ENCODE data around the gene TMEM145.
A peak's percentile ranks its signal among the peaks of the same experiment; 100 is the strongest.

The TMEM145 gene

GRCh38 chr19:42281827-42282762 lies 31.0 kb upstream of the TMEM145 start:
- Histone ChIP-seq H3K27ac (ENCODE audit: low read depth, low read length, poor library complexity, severe bottlenecking) (peak overlapping the region; percentile 92), H3K4me2 (ENCODE audit: low read length) (peak overlapping the region; percentile 71), H3K4me3 (ENCODE audit: low read depth, low read length, poor library complexity, severe bottlenecking) (peak overlapping the region; percentile 73), H3K79me2 (ENCODE audit: insufficient read depth, low read length) (no peaks in the 10 kb centered on the region), H3K9ac (ENCODE audit: low read length) (peak overlapping the region; percentile 88), H3K27me3 (ENCODE audit: insufficient read depth, low read length) (no peaks in the 10 kb centered on the region), H3K9me3 (ENCODE audit: low read length) (no peaks in the 10 kb centered on the region), H3K4me1 (ENCODE audit: insufficient read depth, low read length, severe bottlenecking) (peaks cover 55% of the 10 kb centered on the region), H4K20me1 (ENCODE audit: insufficient read depth, low read length) (no peaks in the 10 kb centered on the region), H3F3A (ENCODE audit: insufficient read depth, low read length) (peaks cover 12% of the 10 kb centered on the region; the same call in 1 of the 2 replicates), H3K36me3 (ENCODE audit: insufficient read depth, low read length) (peaks cover 4% of the 10 kb centered on the region; the same call in 1 of the 2 replicates), H2AFZ (ENCODE audit: low read length) (no peak overlapping the region), H3K9me2 (ENCODE audit: low read depth, low read length) (no peaks in the 10 kb centered on the region)
- TF ChIP-seq CTCF (IDR thresholded peaks at IDR 0.05; ENCODE audit: low read length) = no peak
- no peak for TF ChIP-seq EZH2 (IDR thresholded peaks at IDR 0.05; ENCODE audit: borderline replicate concordance, low read length)

DNA sequence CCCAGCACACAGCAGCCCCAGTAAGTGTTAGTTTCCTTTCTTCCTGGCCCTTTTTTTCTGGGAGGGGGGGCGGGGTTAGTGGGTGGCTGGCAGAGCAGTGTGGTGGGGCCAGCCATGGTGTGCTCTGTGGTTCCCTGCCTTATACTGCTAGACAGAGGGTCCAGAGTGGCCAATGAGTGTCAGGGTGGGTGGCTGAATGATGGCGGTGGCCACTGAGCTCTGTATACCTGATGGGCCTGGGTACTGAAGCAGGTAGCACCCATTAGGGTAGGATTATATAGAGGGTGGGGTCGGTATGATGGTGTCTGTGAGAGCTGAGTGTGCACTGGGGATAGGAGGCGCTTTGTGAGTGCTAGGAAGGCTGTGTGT lies 30.3 kb upstream of the TMEM145 start:
- peaks cover 55% of the 10 kb centered on the region for H3K4me1 ChIP-seq (ENCODE audit: insufficient read depth, low read length, severe bottlenecking)
- peak overlapping the region; percentile 77 for H3K9ac ChIP-seq (ENCODE audit: low read length)
- H3K9me3 ChIP-seq (ENCODE audit: low read length) = no peaks in the 10 kb centered on the region
- TF ChIP-seq CTCF (IDR thresholded peaks at IDR 0.05; ENCODE audit: low read length) = no peak
- TF ChIP-seq EZH2 (IDR thresholded peaks at IDR 0.05; ENCODE audit: borderline replicate concordance, low read length) = no peak
- H2AFZ ChIP-seq (ENCODE audit: low read length) = no peak overlapping the region
- H3K9me2 ChIP-seq (ENCODE audit: low read depth, low read length) = no peaks in the 10 kb centered on the region
- no peaks in the 10 kb centered on the region for H4K20me1 ChIP-seq (ENCODE audit: insufficient read depth, low read length)
- peaks cover 11% of the 10 kb centered on the region; the same call in 1 of the 2 replicates for H3K36me3 ChIP-seq (ENCODE audit: insufficient read depth, low read length)
- peak overlapping the region; percentile 97 for H3K4me2 ChIP-seq (ENCODE audit: low read length)
- no peaks in the 10 kb centered on the region for H3K79me2 ChIP-seq (ENCODE audit: insufficient read depth, low read length)
- no peaks in the 10 kb centered on the region for H3K27me3 ChIP-seq (ENCODE audit: insufficient read depth, low read length)
- H3F3A ChIP-seq (ENCODE audit: insufficient read depth, low read length) = peaks cover 12% of the 10 kb centered on the region; the same call in 1 of the 2 replicates
- peak overlapping the region; percentile 92 for H3K27ac ChIP-seq (ENCODE audit: low read depth, low read length, poor library complexity, severe bottlenecking)
- peak overlapping the region; percentile 62 for H3K4me3 ChIP-seq (ENCODE audit: low read depth, low read length, poor library complexity, severe bottlenecking)

GRCh38 chr19:42283188-42284065 lies 29.7 kb upstream of the TMEM145 start:
- H2AFZ ChIP-seq (ENCODE audit: low read length) = no peak overlapping the region
- H3K9me3 ChIP-seq (ENCODE audit: low read length) = no peaks in the 10 kb centered on the region
- H3K36me3 ChIP-seq (ENCODE audit: insufficient read depth, low read length) = peaks cover 17% of the 10 kb centered on the region; the same call in 1 of the 2 replicates
- H3K27ac ChIP-seq (ENCODE audit: low read depth, low read length, poor library complexity, severe bottlenecking) = peak overlapping the region; percentile 92
- peaks cover 12% of the 10 kb centered on the region; the same call in 1 of the 2 replicates for H3F3A ChIP-seq (ENCODE audit: insufficient read depth, low read length)
- H3K9me2 ChIP-seq (ENCODE audit: low read depth, low read length) = no peaks in the 10 kb centered on the region
- H3K27me3 ChIP-seq (ENCODE audit: insufficient read depth, low read length) = no peaks in the 10 kb centered on the region
- no peaks in the 10 kb centered on the region for H4K20me1 ChIP-seq (ENCODE audit: insufficient read depth, low read length)
- TF ChIP-seq CTCF (IDR thresholded peaks at IDR 0.05; ENCODE audit: low read length) (no peak), EZH2 (IDR thresholded peaks at IDR 0.05; ENCODE audit: borderline replicate concordance, low read length) (no peak)
- H3K9ac ChIP-seq (ENCODE audit: low read length) = peak overlapping the region; percentile 77
- peak overlapping the region; percentile 62 for H3K4me3 ChIP-seq (ENCODE audit: low read depth, low read length, poor library complexity, severe bottlenecking)
- H3K4me1 ChIP-seq (ENCODE audit: insufficient read depth, low read length, severe bottlenecking) = peaks cover 54% of the 10 kb centered on the region
- H3K4me2 ChIP-seq (ENCODE audit: low read length) = peak overlapping the region; percentile 97
- H3K79me2 ChIP-seq (ENCODE audit: insufficient read depth, low read length) = no peaks in the 10 kb centered on the region

Measured in OCI-LY1 (cell line).